DOHH2 (cell line): ENCODE data around the gene SKOR1.

ENCODE experiments used
- H3F3A ChIP-seq: fragments of 200-600 bp; sonication (generic), shearing (Covaris generic); 2 replicates; pipeline ENCODE4 v1.6.0; 2016; ENCODE audit warnings: antibody characterized with exemption, mild to moderate bottlenecking; ENCODE audit not compliant: control insufficient read depth, insufficient read depth
- H3K27ac ChIP-seq: fragments of 200-600 bp; sonication (generic); 2 replicates; pipeline ENCODE4 v1.5.1; 2014; ENCODE audit warnings: low read depth, mild to moderate bottlenecking, low read length, moderate library complexity
- H3K27me3 ChIP-seq: fragments of 200-600 bp; sonication (generic); 2 replicates; pipeline ENCODE4 v1.6.1; 2014; ENCODE audit warnings: mild to moderate bottlenecking, low read length, mixed read lengths; ENCODE audit not compliant: control insufficient read depth
- H3K36me3 ChIP-seq: fragments of 200-600 bp; sonication (generic); 2 replicates; pipeline ENCODE4 v1.6.1; 2014; ENCODE audit warnings: mild to moderate bottlenecking, low read length, moderate library complexity, mixed read lengths; ENCODE audit not compliant: control insufficient read depth
- H3K4me1 ChIP-seq: fragments of 200-600 bp; sonication (generic); 2 replicates; pipeline ENCODE4 v1.6.1; 2014; ENCODE audit warnings: mild to moderate bottlenecking, low read length, mixed read lengths; ENCODE audit not compliant: control insufficient read depth
- H3K4me2 ChIP-seq: fragments of 200-600 bp; sonication (generic); 2 replicates; pipeline ENCODE4 v1.6.0; 2014; ENCODE audit warnings: mild to moderate bottlenecking, low read length, moderate library complexity
- H3K4me3 ChIP-seq: fragments of 200-600 bp; sonication (generic); 2 replicates; pipeline ENCODE4 v1.5.1; 2014; ENCODE audit warnings: mild to moderate bottlenecking, low read length, mixed read lengths
- H3K79me2 ChIP-seq: fragments of 200-600 bp; sonication (generic); 2 replicates; pipeline ENCODE4 v1.6.1; 2014; ENCODE audit warnings: mild to moderate bottlenecking, low read length, mixed read lengths; ENCODE audit not compliant: control insufficient read depth
- H3K9me2 ChIP-seq: fragments of 200-600 bp; sonication (generic); replicated peaks from 2 replicates; pipeline ENCODE4 v1.6.1; 2014; ENCODE audit warnings: mild to moderate bottlenecking, low read length, mixed read lengths; ENCODE audit not compliant: control insufficient read depth
- H3K9me3 ChIP-seq: fragments of 200-600 bp; sonication (generic); 2 replicates; pipeline ENCODE4 v1.6.1; 2014; ENCODE audit warnings: antibody characterized with exemption, low read length, mixed read lengths; ENCODE audit not compliant: control insufficient read depth, insufficient read depth
- H4K20me1 ChIP-seq: fragments of 200-600 bp; sonication (generic); 2 replicates; pipeline ENCODE4 v1.6.0; 2014; ENCODE audit warnings: low read depth, mild to moderate bottlenecking, antibody characterized with exemption, low read length, moderate library complexity; ENCODE audit not compliant: control insufficient read depth, insufficient read depth
- CTCF ChIP-seq: fragments of 200-600 bp; sonication (generic); IDR thresholded peaks from one replicate; pipeline ENCODE4 v1.5.1; 2014; ENCODE audit warnings: antibody characterized with exemption, mild to moderate bottlenecking, low read depth, low read length; ENCODE audit not compliant: poor library complexity, severe bottlenecking
- EZH2phosphoT487 ChIP-seq: fragments of 200-600 bp; sonication (generic); IDR thresholded peaks from 2 replicates; pipeline ENCODE4 v1.6.1; 2017; ENCODE audit warnings: borderline replicate concordance, mild to moderate bottlenecking, antibody characterized with exemption, low read length, moderate library complexity, mixed read lengths

The SKOR1 gene

GRCh38 chr15:67801142-67801541, 24.2 kb upstream of the SKOR1 start:
- Histone ChIP-seq H3K27me3 (no peaks in the 10 kb centered on the region), H3K9me2 (no peaks in the 10 kb centered on the region), H3F3A (no peaks in the 10 kb centered on the region), H3K79me2 (no peaks in the 10 kb centered on the region), H3K4me2 (no peak overlapping the region), H3K27ac (no peak overlapping the region), H3K36me3 (no peaks in the 10 kb centered on the region), H3K9me3 (no peaks in the 10 kb centered on the region), H3K4me1 (peaks cover 10% of the 10 kb centered on the region), H3K4me3 (no peak overlapping the region), H4K20me1 (no peaks in the 10 kb centered on the region)
- TF ChIP-seq CTCF (no peak), EZH2phosphoT487 (no peak)

- H3K27me3 ChIP-seq: no peaks in the 10 kb centered on the region
- H3K79me2 ChIP-seq: no peaks in the 10 kb centered on the region
- H3K27ac ChIP-seq: no peak overlapping the region
- H4K20me1 ChIP-seq: no peaks in the 10 kb centered on the region
- no peaks in the 10 kb centered on the region for H3K9me2 ChIP-seq
- no peak for TF ChIP-seq EZH2phosphoT487
- no peak for TF ChIP-seq CTCF
- no peaks in the 10 kb centered on the region for H3K36me3 ChIP-seq
- H3K9me3 ChIP-seq: no peaks in the 10 kb centered on the region
- H3K4me3 ChIP-seq: no peak overlapping the region
- no peaks in the 10 kb centered on the region for H3F3A ChIP-seq
- no peak overlapping the region for H3K4me2 ChIP-seq
- no peaks in the 10 kb centered on the region for H3K4me1 ChIP-seq
Observed at GRCh38 chr15:67801926-67802914, 23.1 kb upstream of the SKOR1 start.

DNA sequence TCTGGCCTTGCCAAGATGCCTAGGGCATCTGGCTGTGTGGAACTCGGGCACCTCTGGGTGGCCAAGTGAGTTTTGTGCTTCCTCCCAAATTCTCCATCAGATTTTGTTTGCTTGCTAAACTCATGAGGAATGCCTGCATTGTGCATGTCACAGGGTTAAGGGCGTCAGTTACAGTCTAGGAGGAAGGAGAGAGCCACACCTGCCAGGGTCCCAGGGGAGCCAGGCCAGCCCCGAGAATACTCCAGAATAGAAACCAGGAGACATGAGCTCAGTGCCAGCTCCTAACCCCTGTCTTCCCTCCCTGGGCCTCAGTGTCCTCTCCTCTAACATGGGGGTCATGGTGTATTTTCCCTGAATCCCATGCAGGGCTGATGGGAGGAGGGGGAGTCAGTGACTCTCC, 22.0 kb upstream of the SKOR1 start:
- no peaks in the 10 kb centered on the region for H4K20me1 ChIP-seq
- no peaks in the 10 kb centered on the region for H3K27me3 ChIP-seq
- no peaks in the 10 kb centered on the region for H3K9me3 ChIP-seq
- H3K4me2 ChIP-seq: no peak overlapping the region
- no peaks in the 10 kb centered on the region for H3K4me1 ChIP-seq
- H3K36me3 ChIP-seq: no peaks in the 10 kb centered on the region
- H3K27ac ChIP-seq: no peak overlapping the region
- no peaks in the 10 kb centered on the region for H3K79me2 ChIP-seq
- no peaks in the 10 kb centered on the region for H3K9me2 ChIP-seq
- no peak overlapping the region for H3K4me3 ChIP-seq
- H3F3A ChIP-seq: no peaks in the 10 kb centered on the region
- TF ChIP-seq CTCF (no peak), EZH2phosphoT487 (no peak)
